Endothelial cell of umbilical vein (primary cell): Measurements from ENCODE around the gene AGBL4.

ENCODE experiments used
- EZH2 ChIP-seq: IDR thresholded peaks from 2 replicates; pipeline ENCODE4 v1.6.1; 2012; ENCODE audit warnings: borderline replicate concordance, low read depth, mild to moderate bottlenecking, moderate library complexity, low read length, inconsistent platforms; ENCODE audit not compliant: severe bottlenecking
- JUN ChIP-seq: IDR thresholded peaks from 2 replicates; pipeline ENCODE4 v1.6.1; 2011; ENCODE audit warnings: borderline replicate concordance, low read depth; ENCODE audit not compliant: insufficient read length, insufficient read depth
- MYC ChIP-seq: IDR thresholded peaks from one replicate; pipeline ENCODE4 v1.6.1; 2011; ENCODE audit warnings: mild to moderate bottlenecking, low read depth, low read length
- POLR2A ChIP-seq: IDR thresholded peaks from 2 replicates; pipeline ENCODE4 v1.6.1; 2012; ENCODE audit warnings: low read depth, mild to moderate bottlenecking, control low read depth, low read length
- POLR2AphosphoS5 ChIP-seq: IDR thresholded peaks from 2 replicates; pipeline ENCODE4 v1.6.1; 2012; ENCODE audit warnings: low read depth, mild to moderate bottlenecking, control low read depth, low read length, moderate library complexity; ENCODE audit not compliant: insufficient read depth
- TF ChIP-seq, protein P1 (sequence below), 2 donors: IDR thresholded peaks; 1 replicate in 1 of 2; 2 replicates in 1 of 2; pipeline ENCODE4 v1.5.1; 2011; ENCODE audit warnings: low read length in 2 of 2, mild to moderate bottlenecking in 2 of 2, moderate library complexity in 2 of 2, control low read depth in 1 of 2, inconsistent platforms in 1 of 2, low read depth in 1 of 2; ENCODE audit not compliant: insufficient read depth in 1 of 2; ENCODE audit errors: extremely low read depth in 1 of 2
- TF ChIP-seq, protein P2 (sequence below): IDR thresholded peaks from 2 replicates; pipeline ENCODE4 v1.6.1; 2011; ENCODE audit not compliant: insufficient read depth, insufficient read length

GRCh38 chr1:48936436-48936835 is 1087.3 kb downstream of the AGBL4 start:
- TF ChIP-seq, protein P1, sequence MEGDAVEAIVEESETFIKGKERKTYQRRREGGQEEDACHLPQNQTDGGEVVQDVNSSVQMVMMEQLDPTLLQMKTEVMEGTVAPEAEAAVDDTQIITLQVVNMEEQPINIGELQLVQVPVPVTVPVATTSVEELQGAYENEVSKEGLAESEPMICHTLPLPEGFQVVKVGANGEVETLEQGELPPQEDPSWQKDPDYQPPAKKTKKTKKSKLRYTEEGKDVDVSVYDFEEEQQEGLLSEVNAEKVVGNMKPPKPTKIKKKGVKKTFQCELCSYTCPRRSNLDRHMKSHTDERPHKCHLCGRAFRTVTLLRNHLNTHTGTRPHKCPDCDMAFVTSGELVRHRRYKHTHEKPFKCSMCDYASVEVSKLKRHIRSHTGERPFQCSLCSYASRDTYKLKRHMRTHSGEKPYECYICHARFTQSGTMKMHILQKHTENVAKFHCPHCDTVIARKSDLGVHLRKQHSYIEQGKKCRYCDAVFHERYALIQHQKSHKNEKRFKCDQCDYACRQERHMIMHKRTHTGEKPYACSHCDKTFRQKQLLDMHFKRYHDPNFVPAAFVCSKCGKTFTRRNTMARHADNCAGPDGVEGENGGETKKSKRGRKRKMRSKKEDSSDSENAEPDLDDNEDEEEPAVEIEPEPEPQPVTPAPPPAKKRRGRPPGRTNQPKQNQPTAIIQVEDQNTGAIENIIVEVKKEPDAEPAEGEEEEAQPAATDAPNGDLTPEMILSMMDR (IDR thresholded peaks at IDR 0.05; ENCODE audit: extremely low read depth in 1 of 2, insufficient read depth in 1 of 2, low read depth in 1 of 2, low read length in 2 of 2): no peak
- no peak for TF ChIP-seq MYC
- TF ChIP-seq POLR2A: no peak
- TF ChIP-seq JUN: no peak
- no peak for TF ChIP-seq EZH2
- no peak for TF ChIP-seq POLR2AphosphoS5
- TF ChIP-seq, protein P2, sequence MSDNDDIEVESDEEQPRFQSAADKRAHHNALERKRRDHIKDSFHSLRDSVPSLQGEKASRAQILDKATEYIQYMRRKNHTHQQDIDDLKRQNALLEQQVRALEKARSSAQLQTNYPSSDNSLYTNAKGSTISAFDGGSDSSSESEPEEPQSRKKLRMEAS: no peak
